GM21423 (cell line): ENCODE results near the gene FBXW4.
"Not testable (repeated sequence)": the region's sequence is repeated elsewhere in the genome, so short reads cannot be mapped to it uniquely, and the experiment has no call there.

Experiments
- ATAC-seq: cut with Tn5 transposase; IDR thresholded peaks from one replicate; pipeline ENCODE4 v1.9.1; 2021; ENCODE audit warnings: mild to moderate bottlenecking, moderate library complexity; ENCODE audit not compliant: unreplicated experiment

The FBXW4 gene

DNA sequence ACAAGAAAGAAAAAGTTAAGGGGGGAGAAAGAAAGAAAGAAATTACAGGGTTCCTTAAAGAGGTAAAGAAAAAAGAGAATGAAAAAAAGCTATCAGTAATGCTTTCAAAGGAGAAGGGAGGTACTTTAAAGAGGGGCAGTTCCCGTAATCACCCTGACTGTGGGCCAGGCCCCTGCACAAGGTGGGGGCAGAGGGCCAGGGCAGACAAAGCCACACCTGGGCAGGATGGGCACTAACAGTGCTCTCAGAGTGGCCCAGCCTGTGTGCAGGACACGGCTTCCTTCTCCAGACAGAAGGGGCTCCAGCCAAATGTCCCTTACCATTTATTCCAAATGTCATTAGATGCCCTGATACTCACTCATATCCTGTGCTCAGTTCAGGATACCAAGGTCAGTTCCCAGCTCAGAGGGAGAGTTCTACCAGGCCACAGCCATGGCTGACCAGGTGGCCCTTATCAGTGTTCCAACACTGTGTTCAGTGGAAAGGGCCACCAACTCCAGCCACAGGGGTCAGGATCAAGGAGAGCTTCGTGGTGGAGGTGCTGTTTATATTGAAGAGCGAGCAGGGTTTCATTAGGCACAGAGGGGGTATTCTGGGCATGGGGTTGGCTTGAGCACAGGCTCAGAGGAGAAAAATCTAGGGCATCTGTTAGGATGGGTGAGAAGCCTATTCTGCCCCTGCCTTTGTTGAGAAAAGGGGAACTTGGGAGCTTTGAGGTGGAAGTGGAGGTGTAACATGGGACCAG, 77.0 kb downstream of the FBXW4 start:
- ATAC-seq, result no peak

DNA sequence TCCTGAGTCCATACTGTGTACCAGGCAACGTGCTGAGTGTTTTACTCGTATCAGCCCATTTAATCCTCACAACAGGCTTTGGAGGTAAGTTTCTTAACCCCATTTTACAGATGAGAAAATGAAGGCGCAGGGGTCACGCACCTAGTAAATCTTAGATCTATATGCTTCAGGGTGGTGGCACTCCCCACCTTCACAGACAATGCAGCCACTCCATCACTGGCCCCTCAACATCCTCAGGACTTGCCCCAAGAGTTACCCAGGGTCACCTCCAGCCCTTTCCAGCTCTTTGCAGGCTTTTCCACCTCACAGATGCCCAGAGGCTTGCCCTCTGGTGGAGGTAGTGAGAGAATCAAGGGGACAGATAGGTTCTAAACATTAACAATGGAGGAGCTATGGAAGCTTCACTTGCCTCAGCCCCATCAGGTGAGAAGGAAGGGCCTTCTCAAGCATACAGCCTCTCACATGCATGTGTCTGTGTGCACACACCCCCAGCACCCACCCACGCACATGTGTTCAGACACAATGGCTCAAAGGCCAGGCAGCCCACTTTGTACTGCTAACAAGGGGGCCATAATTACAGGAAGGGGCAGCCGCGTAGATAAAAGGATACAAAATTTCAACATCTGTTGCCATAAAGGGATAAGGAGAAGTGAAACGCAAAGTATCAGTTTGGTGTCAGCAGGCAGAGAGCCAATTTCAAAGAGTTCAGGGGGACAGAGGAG, 77.7 kb downstream of the FBXW4 start:
- ATAC-seq, result no peak

DNA sequence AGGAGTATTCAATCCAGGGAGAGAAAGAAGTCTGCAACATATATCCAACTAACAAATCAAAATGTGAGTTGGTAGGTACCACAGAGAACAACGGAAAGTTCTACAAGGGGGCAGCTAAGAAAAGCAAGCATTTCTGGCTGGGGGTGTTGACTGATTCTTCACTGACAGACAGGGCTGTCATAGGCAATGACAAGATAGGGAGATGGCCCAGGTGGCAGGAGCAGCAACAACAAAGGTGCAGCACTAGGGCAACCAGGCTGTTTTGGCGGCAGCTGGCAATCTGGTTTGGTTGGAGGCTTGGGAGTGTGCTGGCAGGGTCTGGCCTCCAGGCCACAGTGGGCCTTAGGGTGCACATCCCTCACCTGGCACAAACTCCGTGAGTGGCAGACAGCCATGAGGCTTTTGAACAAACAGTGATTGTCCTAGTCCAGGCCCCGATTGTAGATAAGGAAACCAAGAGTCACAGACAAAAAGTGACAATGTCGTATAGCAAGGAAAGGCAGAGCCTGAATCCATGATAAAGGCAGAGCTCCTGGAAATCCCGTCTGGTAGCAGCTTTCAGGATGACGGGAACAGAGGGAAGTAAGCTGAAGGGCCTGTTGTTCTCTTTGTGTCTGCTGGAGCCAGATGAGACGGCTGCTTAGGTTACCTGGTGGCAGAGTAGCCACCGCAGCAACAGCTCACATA, 78.4 kb downstream of the FBXW4 start:
- ATAC-seq, result no peak

DNA sequence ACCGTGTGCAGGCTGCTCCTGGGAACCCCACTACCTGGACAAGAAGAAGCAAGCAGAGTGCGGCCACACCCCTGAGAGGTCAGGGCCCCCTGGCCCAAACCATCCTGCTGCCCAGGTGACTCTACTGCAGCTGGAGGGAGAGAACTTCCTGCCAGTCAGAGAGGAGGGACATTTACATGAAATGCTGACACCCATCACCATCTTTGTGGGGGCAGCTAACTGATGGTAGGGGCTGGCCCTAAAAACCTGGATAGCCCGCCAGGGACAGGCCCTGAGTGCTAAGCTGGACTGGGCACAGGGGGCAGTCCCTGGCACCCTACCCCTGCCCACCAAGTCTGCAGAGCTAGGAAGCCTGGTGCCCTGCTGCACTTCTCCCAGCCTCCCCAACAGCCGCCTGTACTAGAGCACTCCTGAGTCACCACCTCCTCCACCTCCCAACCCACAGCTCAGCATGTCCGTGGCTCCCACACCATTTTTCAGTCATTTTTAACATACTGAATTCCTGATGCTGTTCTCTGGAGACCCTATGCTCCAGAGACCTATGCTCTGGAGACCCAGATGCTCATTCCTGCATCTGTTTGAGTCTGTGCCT, 79.3 kb downstream of the FBXW4 start:
- ATAC-seq, result no peak

DNA sequence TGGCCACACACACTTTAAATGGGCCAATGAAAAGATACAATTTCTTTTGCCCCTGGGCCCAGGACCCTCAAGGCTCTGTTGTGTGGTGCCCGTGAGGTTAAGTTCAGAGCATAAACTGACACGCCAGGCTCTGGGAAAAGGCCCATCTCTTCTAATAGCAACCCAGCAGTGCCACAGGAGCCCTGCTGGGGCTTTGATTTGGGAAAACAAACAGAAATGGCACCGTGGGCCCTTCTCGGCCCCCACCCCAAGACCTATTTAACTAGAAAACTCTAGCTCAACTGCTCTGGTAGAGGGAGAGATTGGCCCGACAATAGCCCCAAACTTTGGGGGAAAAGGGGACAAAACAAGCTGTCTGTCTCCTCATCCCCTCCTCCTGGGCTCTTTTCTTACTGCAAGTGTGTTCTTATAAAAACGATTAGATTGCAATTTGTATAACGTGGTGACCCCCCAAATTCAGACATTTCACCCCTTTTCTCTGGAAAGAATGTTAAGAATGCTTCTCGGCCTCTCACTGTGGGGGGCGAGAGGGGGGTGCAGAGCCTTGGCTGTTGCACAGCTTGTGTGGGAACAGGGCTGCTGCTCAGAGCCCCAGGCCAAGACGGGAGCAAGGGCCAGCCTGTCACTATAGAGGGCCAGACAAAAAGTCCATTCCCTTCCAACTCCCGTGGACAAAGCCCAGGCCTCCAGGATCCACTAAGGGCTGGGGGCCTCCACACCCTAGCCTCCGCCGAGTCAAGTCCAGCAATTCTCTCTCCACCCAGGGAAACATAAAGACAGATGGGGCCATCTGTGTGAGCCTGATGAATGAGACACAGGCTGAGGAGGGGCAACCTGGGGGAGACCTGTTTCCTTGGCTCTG, 80.1 kb downstream of the FBXW4 start:
- ATAC-seq, result no peak

DNA sequence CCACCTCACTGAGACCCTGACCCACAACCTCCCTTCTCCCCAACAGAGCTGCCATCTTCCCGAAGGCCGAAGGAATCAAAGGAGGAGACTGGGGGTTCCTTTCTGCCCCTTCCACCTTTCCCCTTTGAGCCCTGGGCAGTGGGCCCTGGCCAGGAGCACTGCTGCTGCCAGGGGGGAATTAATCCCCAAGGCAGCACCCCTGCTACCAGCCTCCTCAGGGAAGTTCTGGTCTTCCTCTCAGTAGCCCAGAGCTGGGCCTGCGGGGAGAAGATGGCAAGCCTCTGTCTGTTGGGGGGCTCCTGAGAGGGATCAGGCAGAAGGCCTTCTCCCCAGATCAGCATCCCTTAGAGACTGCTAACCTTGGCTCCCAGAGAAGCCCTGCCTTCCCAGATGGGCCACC, 81.3 kb downstream of the FBXW4 start:
- ATAC-seq, result no peak

DNA sequence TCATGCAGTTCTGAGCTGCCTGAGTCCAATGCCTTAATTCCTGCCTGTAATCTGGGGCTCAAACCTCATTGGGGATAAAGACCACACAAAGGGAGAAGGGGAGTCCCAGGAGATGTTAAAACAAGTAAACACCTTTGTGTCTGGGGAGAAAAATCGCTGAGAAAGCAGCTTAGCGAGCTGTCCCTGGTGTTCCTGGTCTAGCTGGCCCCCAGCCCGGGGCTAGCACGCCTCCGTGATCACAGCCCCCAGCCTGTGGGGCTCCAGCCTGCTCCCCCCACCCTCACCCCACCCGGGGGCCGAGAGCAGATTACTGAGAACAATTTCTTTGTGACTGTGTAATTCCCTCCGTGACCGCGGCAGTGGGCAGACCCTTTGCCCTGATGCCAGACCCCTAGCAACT, 82.1 kb downstream of the FBXW4 start:
- no peak for ATAC-seq

DNA sequence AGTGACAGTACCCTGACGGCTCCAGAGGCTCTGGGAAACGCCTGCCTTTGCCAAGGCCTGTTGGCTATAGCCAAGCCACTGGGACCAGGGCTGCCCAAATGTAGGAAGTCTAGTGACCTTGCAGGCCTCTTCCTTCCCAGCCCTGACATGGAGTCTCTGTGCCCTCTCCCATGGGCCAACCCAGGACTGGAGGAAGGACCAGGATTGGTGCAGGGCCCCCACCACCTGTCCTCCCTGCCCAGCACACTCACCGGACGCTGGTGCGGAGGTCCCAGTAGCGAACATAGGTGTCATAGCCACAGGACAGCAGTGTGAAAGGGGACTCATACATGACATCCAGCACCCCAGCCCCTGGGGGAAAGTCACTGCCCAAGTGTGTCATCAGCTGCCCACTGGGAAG, 82.9 kb downstream of the FBXW4 start:
- ATAC-seq, result no peak

DNA sequence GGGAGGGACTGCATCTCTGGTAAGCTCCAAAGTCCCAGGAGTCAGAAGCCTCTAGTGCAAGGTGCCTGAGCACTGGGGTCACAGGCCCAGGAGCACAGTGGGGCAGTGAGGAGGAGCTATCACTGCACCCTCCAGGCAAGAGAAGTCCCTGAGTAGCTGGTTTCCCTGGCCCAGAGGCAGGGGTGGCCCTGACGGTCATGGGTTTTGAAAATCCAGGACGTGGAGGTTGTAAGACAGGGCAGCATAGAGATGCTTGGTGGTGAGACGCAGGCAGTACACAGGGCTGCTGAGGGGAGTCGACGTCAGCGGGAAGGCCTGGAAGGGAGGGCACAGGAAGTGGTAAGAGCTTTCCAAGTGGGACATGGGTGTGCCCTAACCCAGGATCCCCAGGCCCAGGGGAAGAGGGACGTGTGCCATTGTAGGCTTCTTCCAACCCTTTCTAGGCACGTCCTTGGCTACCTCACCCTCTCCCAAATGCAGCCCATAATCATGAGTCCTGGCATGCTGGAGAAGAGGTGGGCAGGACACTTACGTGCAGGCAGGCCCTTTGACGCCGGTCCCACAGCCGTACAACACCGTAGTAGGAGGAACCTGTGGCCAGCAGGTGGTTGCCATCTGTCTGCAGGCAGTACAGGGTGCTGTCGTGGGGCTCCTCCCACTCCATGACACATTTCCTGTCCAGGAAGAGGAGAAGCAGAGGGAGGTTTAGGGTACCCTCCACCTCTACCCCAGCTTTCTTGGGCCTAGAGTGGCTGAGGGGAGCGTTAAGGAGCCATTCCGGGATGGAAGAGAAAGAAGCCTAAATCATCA, 83.7 kb downstream of the FBXW4 start:
- no peak for ATAC-seq

DNA sequence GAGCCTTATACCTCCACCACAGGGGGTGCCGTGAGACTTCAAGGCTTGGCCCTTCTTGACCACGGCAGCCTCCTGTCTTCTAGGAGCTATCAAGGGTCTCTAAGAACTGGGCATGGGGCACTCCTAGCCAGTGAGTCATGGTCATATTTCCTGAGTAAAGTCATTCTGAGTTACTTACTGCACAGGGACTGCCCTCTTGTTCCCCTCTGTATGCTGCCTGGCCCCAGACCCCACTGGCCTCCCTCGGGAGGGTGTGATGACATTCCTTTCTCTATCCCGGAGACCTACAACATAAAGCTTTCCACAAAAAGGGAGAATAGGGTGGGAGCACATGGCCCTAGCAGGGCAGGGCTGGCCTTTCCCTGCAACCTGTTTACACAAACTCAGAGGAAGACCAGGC, 85.5 kb downstream of the FBXW4 start:
- no peak for ATAC-seq

DNA sequence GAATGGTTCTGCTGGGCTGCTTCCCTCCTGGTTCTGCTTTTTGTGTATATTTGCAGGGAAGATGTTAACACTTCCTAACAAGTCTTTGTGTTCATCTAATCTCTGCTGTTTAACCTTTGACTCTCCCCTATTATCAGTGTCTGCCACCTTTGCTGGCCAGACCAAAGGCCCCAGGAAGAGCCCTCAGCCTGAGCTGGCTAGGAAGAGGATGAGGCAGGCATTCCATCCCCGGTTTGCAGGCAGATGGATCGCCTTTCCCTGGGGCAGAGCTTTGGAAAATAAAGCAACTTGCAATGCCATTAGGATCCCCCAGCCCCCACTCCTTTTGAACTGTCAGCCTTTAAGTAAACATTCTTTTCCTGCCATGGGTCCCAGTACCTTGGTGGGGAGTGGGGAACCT, 87.8 kb downstream of the FBXW4 start:
- no peak for ATAC-seq

DNA sequence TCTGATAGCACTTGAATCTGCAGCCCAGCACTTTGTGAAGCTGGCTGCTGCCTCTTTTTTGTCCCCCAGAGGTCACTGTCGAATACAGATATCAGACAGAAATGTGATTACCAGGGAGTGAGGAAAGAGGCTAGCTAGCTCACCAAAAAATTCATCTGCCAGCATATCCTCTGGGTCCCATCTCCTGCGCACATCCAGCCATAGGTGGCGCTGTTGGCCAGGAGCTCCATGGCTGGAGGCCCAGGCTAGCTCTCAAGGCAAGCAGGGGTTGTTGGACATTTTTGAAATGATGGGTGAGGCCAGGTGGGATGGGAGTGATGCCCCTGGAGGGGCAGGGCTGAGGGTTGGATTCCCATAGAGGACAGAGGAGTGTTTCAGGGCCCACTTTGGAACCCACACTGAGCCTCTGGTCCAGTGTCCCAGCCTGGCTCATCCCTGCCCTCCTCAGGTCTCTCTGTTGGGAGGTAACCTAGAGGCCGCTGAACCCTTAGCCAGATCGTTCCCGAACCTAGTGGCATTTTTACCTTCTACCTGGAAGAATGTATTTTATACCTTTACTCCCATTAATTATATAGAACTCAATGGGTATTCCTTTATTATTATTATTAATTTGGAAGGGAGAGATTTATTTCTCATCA, 92.1 kb downstream of the FBXW4 start:
- no peak for ATAC-seq

DNA sequence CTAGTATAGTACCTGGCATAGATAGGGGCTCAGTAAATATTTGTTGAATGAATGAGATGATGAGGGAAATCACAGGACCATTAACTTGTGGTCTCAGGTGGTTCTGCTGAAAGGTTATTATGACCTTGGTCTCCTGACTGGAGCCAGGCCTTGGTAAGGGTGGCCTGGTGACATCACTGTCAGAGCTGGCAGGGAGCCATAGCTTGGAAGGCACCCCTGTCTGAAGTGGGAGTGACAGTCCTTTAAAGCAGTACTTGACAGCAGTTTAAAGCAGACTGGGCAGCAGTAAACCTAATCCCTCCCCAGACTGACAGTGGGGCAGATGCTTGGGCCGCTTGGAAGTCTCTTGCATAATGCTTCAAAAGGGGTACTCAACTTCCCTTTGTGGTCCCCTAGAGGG, 93.4 kb downstream of the FBXW4 start:
- no peak for ATAC-seq

DNA sequence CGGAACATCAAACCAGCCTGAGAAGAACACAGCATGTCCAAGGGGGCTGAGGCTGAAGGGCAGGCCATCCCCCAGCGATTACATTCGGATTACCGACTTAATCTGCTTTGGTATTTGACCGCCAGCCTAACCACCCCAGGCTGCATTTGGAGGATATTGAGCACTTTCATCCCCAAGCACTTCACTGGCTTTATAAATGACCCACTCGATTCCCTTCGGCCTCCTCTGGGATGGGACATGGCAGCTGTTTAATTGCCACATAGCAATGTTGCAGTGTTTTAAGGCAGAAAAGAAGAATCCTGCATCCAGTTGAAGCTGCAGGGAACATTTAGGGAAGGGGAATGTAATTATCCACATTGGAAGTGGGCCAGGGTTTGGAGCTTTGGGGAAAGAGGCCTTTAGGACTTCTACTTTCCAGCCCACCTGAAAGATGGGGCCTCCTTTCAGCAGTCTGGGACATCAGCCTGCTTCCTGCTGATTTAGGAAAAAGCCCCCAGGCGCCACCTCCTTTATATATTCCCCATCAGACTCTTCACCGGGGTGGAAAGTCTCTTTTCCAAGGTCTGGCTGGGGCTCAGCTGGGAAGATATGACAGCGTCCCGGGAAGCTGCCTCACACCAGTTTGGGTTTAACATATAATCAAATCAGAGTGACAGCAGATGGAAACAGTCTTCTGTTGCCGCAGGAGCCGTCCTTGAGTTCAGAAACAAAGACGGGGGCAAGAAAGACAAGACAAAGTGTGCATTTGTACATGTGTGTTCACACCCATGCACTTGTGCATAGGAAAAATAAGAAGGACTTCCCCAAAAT, 97.7 kb downstream of the FBXW4 start:
- no peak for ATAC-seq

DNA sequence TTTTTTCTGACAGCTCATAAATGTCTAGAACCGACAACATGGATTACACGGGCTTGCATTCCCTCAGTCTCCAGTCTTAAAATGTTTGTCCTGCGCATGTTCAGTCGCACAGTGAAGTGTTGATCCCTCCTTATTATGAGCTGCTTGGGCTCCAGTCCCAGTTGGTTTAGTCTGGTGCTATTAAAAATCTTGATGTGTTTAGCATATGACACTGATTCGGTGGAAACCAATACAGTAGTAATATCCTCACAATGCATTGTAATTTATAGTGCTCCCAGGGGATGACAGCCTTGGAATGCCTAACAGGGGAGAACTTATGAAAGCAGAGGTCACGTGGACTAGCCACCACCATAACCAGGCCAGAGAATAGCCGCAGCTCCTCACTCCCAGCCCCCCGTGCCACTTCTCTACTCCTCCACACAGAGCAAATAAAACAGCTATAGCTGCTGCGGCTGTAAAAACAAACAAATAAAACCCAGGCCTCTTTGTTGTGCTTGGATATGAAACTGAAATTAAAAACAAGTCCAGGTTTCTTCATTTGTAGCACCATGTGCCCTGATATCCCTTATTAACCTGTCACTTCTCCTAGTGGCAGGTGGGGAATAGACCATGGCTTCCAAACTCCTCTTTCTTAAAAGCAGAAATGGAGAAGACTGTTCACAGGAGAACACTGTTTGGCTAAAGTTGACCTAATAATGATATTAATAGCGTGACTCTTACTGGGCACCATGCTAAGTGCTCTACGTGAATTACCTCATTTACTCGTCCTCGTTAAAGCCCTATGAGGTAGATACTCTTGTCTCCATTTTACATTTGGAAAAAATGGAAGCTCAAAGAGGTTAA, 99.2 kb downstream of the FBXW4 start:
- ATAC-seq, result no peak

DNA sequence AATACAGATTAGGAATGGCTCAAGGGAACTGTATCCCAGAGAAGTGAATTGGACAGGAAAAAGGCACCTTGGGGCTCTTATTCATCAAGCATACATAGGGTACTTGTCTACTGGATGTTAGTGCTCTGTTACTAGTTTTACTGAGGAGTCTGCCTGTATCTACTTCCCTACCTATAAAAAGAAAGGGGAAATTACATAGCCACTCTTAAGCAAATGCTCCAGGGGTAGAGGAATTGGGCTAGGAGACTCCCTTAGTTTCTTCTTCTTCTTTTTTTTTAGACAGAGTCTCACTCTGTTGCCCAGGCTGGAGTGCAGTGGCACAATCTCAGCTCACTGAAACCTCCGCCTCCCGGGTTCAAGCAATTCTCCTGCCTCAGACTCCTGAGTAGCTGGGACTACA, 101.6 kb downstream of the FBXW4 start:
- ATAC-seq, result not testable (repeated sequence)

DNA sequence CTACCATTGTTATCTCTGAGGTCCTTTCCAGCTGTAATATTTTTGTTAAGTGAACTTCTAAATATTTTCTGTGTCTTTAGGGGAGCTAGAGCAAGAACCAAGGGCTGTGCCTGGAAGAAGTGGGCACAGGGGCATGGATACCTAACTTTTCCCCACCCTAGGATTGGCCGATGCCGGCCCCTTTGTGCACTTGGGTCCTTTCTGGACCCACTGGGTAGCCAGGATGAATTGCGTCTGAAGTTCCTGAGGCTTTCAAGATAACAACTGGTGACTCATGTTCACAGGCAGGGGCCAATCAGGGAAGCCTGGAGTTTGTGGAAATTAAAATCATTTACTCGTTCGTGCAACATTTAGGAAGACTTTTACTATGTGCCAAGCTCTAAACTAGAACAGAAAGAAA, 106.1 kb downstream of the FBXW4 start:
- ATAC-seq, result no peak
